Left lobe of liver (tissue), 2 donors: ENCODE data around the gene MMS22L. TPM values are rescaled to one million over a fixed set of nuclear protein-coding genes. Genes with fewer than 3 reads are reported as not detected.
"Not testable (repeated sequence)": the region's sequence is repeated elsewhere in the genome, so short reads cannot be mapped to it uniquely, and the experiment has no call there.

Experiments used
- ATAC-seq: fragments of 200-7000 bp; cut with Tn5 transposase; one replicate; pipeline ENCODE4 v1.9.1; 2020; ENCODE audit warnings: mild to moderate bottlenecking, moderate library complexity
- DNase-seq: peaks from one replicate; pipeline ENCODE4 v3.0.0-alpha.2; 2020; ENCODE audit warnings: low spot score
- total RNA-seq: library from RNA; stranded (reverse); gene quantifications from one replicate; pipeline ENCODE4 v1.2.1, GENCODE V29; 2021
- donor health status: DM: no; HTN: no; CAD: no; lungs with moderate emphysema.
- donor health status: DM: no; HTN: yes; CAD: no.

MMS22L gene
- total RNA-seq, 1 donor from 2014 or later = 1.5 TPM

GRCh38 chr6:97246842-97247241, 36.2 kb downstream of the MMS22L start:
- no peak for DNase-seq

GRCh38 chr6:97240222-97240621, 42.8 kb downstream of the MMS22L start:
- no peak for ATAC-seq

More at GRCh38 chr6:97246842-97247241, 36.2 kb downstream of the MMS22L start:
- no peak for ATAC-seq

DNA sequence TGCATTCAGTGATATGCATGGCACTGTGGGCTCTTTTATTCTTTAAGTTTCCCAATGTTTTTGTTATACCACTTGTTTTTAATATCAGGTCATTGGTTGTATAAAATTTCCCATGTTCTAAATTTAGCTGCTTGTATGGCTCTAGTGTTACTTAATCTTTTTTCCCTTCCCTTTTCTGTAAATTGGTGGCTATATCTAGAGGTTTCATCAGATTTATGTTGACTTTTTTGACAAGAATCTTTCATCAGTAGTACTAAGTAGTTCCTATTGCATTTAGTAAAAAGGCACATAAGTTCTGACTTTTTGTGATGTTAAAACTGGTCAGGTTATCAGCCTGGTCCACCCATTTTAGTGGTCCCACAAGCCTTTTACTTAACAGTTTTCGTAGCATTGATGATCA, 51.1 kb downstream of the MMS22L start:
- DNase-seq (no peak), ATAC-seq (no peak)

More at GRCh38 chr6:97240222-97240621, 42.8 kb downstream of the MMS22L start:
- DNase-seq = no peak

- ATAC-seq = no peak
- no peak for DNase-seq
Observed at GRCh38 chr6:97222903-97223302, 60.1 kb downstream of the MMS22L start.

DNA sequence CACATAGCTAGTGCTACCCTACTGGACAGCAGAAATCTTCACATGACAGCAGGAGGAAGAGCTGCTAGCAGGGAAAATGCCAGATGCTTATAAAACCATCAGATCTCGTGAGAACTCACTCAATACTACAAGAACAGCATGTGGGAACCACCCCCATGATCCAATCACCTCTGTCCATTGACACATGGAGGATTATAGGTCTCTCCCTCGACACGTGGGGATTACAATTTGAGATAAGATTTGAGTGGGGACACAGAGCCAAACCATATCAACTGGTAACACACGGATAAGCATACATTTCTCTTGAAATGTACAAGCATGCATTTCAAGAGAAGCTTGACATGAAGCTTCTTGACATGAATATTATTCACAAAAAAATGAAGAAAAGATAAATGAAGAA, 64.1 kb downstream of the MMS22L start:
- DNase-seq (no peak), ATAC-seq (no peak)

- ATAC-seq (peak; percentile 77), DNase-seq (no peak)
Observed at GRCh38 chr6:97215157-97215769, 67.8 kb downstream of the MMS22L start.

GRCh38 chr6:97214671-97215070, 68.3 kb downstream of the MMS22L start:
- DNase-seq = no peak
- ATAC-seq = no peak

- DNase-seq = no peak
Observed at GRCh38 chr6:97207383-97207782, 75.6 kb downstream of the MMS22L start.

DNA sequence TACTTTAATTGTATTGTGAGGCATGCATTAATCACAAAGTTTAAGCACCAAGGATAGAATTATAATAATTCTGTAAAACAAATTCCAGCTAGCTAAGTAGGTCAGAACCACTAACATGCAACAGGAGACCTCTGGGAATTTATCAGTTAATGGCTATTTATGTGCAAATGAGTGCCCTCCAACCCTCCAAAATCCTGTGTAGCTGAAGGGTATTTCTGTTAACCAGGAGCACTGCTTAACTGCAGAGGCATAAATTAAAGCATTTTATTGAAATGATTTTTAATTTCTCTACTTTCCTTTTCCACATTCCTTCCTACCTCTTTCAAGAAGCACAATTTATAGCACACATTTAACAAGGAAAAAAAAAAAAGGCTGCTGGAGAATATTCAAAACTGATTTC, 77.0 kb downstream of the MMS22L start:
- ATAC-seq (no peak), DNase-seq (no peak)

More at GRCh38 chr6:97207383-97207782, 75.6 kb downstream of the MMS22L start:
- ATAC-seq = no peak

GRCh38 chr6:97203343-97203742, 79.7 kb downstream of the MMS22L start:
- DNase-seq (no peak), ATAC-seq (no peak)

- ATAC-seq (no peak), DNase-seq (no peak)
Observed at GRCh38 chr6:97198046-97198565, 84.9 kb downstream of the MMS22L start.

- DNase-seq (no peak), ATAC-seq (no peak)
Observed at GRCh38 chr6:97195117-97195516, 87.9 kb downstream of the MMS22L start.

DNA sequence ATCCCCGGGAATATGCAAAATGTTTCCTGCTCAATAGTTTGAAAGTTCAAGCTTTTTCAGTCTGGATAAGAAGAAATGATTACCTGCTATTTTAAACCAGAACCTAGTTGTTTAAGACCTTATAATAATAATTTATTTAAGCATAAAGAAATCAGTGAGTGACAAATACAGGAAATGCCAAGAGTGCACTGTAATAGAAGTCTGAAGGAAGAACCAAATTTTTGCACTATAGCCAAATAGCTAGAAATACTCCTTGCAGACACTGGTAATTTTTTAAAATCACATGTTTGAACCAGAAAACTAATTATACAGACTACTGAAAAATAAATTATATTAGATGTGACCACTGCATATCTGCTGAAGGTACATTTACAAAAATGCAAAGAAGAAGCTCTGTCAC, 93.2 kb downstream of the MMS22L start:
- DNase-seq = no peak
- no peak for ATAC-seq

- no peak for ATAC-seq
- no peak for DNase-seq
Observed at GRCh38 chr6:97187951-97188350, 95.1 kb downstream of the MMS22L start.

GRCh38 chr6:97186416-97186999, 96.5 kb downstream of the MMS22L start:
- DNase-seq = peak; percentile 57
- peak; percentile 89 for ATAC-seq

GRCh38 chr6:97177905-97178304, 105.1 kb downstream of the MMS22L start:
- DNase-seq (no peak), ATAC-seq (no peak)

- DNase-seq (no peak), ATAC-seq (no peak)
Observed at GRCh38 chr6:97176468-97176867, 106.5 kb downstream of the MMS22L start.

GRCh38 chr6:97175806-97176205, 107.2 kb downstream of the MMS22L start:
- no peak for DNase-seq
- ATAC-seq = no peak

DNA sequence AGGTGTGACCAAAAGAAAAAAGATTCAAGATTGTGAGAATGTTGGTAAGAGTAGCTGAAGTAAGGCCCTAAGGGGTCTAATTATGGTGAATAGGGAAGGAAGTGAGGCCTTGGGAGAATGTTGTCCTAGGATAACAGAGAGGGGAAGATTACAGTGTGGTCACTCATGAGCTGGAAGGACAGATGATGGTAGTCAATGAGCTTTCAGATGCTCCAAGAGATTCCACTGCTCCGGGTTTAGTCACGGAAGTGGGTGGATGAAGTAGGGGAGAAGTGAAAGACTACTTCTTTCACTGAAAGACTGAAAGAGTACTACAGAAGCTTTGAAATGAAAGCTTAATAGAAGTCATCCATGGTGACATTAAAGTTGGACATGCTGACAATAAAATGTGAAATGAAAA, 108.5 kb downstream of the MMS22L start:
- ATAC-seq (no peak), DNase-seq (no peak)

- no peak for DNase-seq
Observed at GRCh38 chr6:97160280-97160679, 122.7 kb downstream of the MMS22L start.

DNA sequence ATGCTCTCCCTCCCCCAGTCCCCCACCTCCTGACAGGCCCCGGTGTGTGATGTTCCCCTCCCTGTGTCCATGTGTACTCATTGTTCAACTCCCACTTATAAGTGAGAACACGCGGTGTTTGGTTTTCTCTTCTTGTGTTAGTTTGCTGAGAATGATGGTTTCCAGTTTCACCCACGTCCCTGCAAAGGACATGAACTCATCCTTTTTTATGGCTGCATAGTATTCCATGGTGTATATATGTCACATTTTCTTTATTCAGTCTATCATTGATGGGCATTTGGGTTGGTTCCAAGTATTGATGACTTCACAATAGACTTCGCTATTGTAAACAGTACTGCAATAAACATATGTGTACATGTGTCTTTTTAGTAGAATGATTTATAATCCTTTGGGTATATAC, 127.6 kb downstream of the MMS22L start:
- not testable (repeated sequence) for DNase-seq, ATAC-seq

More at GRCh38 chr6:97160280-97160679, 122.7 kb downstream of the MMS22L start:
- no peak for ATAC-seq

DNA sequence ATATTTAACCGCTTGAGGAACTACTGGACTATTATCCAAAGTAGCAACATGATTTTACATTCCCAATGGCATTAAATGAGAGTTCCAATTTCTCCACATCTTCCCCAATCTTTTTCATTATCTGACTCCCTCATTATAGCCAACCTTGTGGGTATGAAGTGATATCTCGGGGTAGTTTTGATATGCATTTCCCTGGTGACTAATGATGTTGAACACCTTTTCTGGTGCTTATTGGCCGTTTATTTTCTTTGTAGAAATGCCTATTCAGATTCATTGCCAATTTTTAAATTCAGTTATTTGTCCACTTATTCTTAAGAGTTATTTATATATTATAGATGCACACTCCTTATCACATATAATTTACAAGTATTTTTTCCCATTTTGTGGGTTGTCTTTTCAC, 129.0 kb downstream of the MMS22L start:
- ATAC-seq (no peak), DNase-seq (no peak)

DNA sequence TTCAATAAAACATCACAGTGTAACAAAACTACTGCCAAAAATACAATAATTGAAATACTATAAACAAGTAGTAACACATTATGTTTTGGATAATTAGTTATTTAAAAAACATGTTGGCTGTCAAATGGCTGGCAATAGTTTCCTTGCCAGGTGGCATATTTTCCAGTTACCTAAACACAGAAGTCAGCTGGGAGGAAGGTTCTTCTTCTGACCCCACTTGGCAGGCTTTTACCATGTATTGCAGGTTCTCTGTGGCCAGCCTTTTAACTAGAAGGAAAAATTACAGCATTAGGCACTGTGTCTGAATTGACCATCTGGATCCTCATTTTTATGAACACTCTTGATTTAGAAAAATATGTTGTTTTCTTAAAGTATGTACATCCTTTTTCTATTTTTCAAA, 131.4 kb downstream of the MMS22L start:
- ATAC-seq = no peak
- no peak for DNase-seq
